ENCODE data around the gene AKAP11.

Gene AKAP11

DNA sequence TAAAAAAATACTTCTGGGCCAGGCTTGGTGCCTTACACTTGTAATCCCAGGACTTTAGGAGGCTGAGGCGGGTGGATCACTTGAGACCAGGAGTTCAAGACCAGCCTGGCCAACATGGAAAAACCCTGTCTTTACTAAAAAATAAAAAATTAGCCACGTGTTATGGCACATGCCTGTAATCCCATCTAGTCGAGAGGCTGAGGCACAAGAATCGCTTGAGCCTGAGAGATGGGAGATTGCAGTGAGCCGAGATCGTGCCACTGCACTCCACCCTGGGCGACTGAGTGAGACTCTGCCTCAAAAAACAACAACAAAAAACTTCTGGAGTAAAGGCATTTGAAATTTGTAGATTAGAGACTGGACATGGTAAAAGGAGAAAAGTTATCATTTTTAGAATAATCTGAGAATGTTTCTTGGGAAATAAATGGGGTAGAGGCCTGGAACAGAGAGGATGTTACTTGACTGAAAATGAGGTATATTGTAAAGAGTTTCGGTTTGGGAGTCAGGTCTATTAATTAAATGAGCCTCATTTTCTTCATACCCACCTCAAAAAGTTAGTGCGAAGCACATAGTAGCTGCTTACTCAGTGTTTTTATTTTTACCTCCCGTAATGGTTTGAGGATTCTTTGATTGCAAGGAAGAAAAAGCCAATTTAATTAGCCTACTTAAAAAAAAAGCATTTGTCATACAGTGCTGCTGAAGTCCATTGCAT, 2.6 kb downstream of the AKAP11 start:
- H3K4me3 ChIP-seq (ENCODE audit: low read depth in 1 of 2, low read length in 2 of 2) = no peak overlapping the region
- no peaks in the 10 kb centered on the region for H3K9me3 ChIP-seq (ENCODE audit: control insufficient read depth in 1 of 2, low read length in 2 of 2)
- no peaks in the 10 kb centered on the region for H3K27me3 ChIP-seq (ENCODE audit: low read depth, low read length)
- H3K27ac ChIP-seq (ENCODE audit: low read length) = no peak overlapping the region
- H3K4me1 ChIP-seq (ENCODE audit: control insufficient read depth in 1 of 2, insufficient read depth in 2 of 2, low read length in 2 of 2) = peaks cover 7 to 16% of the 10 kb centered on the region in 2 donors
- H3K36me3 ChIP-seq (ENCODE audit: control insufficient read depth in 1 of 2, insufficient read depth in 2 of 2, low read length in 2 of 2) = no peaks in the 10 kb centered on the region

DNA sequence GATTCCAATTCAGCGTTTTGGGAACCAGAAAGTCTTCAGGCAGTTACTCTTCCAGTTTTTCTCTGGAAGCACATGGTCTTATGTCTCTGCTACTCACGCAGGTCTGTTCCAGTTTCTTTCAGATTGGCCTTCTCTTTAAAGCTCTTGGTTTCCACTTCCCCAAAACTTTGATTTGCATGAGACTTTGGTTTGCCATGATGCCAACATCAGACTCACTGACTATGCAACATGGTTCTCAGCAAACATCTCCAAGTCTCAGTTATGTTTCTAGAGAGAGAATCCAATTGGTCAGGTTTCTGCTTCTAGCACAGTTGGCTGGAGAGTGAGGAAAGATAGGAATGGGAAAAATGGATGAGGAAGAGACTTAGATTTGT, 3.1 kb downstream of the AKAP11 start:
- no peaks in the 10 kb centered on the region for H3K36me3 ChIP-seq (ENCODE audit: control insufficient read depth in 1 of 2, insufficient read depth in 2 of 2, low read length in 2 of 2)
- no peaks in the 10 kb centered on the region for H3K9me3 ChIP-seq (ENCODE audit: control insufficient read depth in 1 of 2, low read length in 2 of 2)
- no peak overlapping the region for H3K4me3 ChIP-seq (ENCODE audit: low read depth in 1 of 2, low read length in 2 of 2)
- peaks cover 12 to 19% of the 10 kb centered on the region in 2 donors for H3K4me1 ChIP-seq (ENCODE audit: control insufficient read depth in 1 of 2, insufficient read depth in 2 of 2, low read length in 2 of 2)
- H3K27ac ChIP-seq (ENCODE audit: low read length) = no peak overlapping the region
- no peaks in the 10 kb centered on the region for H3K27me3 ChIP-seq (ENCODE audit: low read depth, low read length)

DNA sequence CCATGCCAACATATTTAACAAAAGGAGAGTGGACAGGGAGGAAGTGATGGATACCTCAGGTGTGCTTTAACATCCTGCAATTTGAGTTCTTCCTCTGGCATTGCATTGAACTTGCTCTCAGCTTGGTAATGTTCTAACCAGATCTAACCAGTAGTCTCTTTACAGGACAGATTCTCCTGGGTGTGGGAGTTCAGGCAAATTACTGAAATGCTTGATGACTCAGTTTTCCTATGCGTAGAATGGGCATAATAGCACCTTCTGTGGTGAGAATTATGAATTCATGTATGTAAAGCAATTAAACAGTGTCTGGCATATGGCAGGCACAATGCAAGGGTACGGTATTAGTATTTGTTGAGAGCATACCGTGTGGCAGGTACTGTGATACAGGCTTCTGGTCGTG, 3.6 kb downstream of the AKAP11 start:
- Histone ChIP-seq H3K36me3 (ENCODE audit: control insufficient read depth in 1 of 2, insufficient read depth in 2 of 2, low read length in 2 of 2) (no peaks in the 10 kb centered on the region), H3K4me3 (ENCODE audit: low read depth in 1 of 2, low read length in 2 of 2) (no peak overlapping the region), H3K9me3 (ENCODE audit: control insufficient read depth in 1 of 2, low read length in 2 of 2) (no peaks in the 10 kb centered on the region), H3K27ac (ENCODE audit: low read length) (no peak overlapping the region), H3K27me3 (ENCODE audit: low read depth, low read length) (no peaks in the 10 kb centered on the region), H3K4me1 (ENCODE audit: control insufficient read depth in 1 of 2, insufficient read depth in 2 of 2, low read length in 2 of 2) (peaks cover 12 to 20% of the 10 kb centered on the region in 2 donors)

DNA sequence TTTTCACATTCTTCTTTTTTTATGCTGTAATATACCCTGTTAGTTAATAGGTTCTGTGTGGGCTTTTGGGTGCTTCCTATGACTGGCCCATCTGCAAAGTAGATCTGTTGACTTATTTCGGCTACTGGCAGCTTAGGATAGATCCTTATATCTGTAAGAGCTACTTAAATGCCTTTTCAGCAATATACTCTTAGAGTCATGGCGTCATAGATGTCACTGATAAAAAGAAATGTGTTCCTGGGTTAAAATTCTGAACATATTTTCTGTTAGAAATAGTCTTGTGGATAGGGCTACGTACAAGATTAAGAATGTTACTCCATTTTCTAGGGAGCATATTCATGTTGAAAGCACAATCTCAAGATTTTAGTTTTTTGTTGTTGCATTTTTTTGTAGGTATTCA, 4.7 kb downstream of the AKAP11 start:
- no peak overlapping the region for H3K27ac ChIP-seq (ENCODE audit: low read length)
- H3K27me3 ChIP-seq (ENCODE audit: low read depth, low read length) = no peaks in the 10 kb centered on the region
- no peaks in the 10 kb centered on the region for H3K9me3 ChIP-seq (ENCODE audit: control insufficient read depth in 1 of 2, low read length in 2 of 2)
- no peak overlapping the region for H3K4me3 ChIP-seq (ENCODE audit: low read depth in 1 of 2, low read length in 2 of 2)
- no peaks in the 10 kb centered on the region for H3K36me3 ChIP-seq (ENCODE audit: control insufficient read depth in 1 of 2, insufficient read depth in 2 of 2, low read length in 2 of 2)
- H3K4me1 ChIP-seq (ENCODE audit: control insufficient read depth in 1 of 2, insufficient read depth in 2 of 2, low read length in 2 of 2) = peaks cover 12 to 20% of the 10 kb centered on the region in 2 donors

DNA sequence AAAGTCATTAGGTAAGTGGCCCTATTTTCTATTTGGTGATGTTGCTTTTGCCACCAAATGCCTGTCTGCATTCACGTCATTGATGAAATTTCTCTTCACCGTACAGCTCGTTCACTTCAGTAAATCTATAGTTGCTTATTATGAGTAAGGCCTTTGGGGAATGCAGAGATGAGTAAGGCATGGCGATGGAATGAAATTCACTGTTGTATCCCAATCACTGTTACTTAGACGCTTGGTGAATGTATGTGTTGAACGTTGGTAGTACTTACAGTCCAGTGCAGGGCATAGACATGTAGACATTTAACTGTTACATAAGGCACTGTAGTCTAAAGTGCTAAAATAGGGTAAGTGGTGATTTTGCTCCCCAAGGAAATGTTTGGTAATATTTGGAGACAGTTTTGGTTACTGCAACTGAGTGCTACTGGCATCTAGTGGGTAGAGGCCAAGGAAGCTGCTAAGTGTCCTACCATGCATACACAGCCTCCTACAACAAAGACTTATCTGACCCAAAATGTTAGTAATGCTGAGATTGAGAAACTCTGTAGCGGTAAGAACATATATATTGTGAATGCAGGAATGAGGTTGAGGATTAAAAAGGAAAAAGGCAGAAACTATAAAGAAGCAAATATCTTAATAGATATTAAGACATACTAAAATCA, 5.8 kb downstream of the AKAP11 start:
- Histone ChIP-seq H3K4me1 (ENCODE audit: control insufficient read depth in 1 of 2, insufficient read depth in 2 of 2, low read length in 2 of 2) (peaks cover 12 to 20% of the 10 kb centered on the region in 2 donors), H3K27ac (ENCODE audit: low read length) (no peak overlapping the region), H3K36me3 (ENCODE audit: control insufficient read depth in 1 of 2, insufficient read depth in 2 of 2, low read length in 2 of 2) (no peaks in the 10 kb centered on the region), H3K27me3 (ENCODE audit: low read depth, low read length) (no peaks in the 10 kb centered on the region), H3K4me3 (ENCODE audit: low read depth in 1 of 2, low read length in 2 of 2) (no peak overlapping the region), H3K9me3 (ENCODE audit: control insufficient read depth in 1 of 2, low read length in 2 of 2) (no peaks in the 10 kb centered on the region)

DNA sequence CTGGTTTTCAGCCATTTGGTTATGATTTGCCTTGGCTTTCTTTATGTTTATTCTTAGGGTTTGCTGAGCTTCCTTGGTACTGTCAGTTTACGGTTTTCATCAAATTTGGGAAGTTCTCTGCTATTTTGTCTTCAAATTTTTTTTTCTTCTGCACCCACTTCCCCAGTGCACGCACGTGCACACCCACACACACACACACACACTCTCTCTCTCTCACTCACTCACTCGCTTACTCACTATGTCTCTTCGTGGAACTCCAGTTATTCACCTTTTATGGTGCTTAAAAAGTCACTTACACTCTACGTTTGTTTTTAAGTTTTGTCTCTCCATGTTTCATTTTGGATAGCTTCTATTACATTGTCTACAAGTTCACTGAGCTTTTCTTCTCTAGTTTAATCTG, 7.1 kb downstream of the AKAP11 start:
- H3K4me3 ChIP-seq (ENCODE audit: low read depth in 1 of 2, low read length in 2 of 2) = no peak overlapping the region
- H3K4me1 ChIP-seq (ENCODE audit: control insufficient read depth in 1 of 2, insufficient read depth in 2 of 2, low read length in 2 of 2) = peaks cover 12 to 16% of the 10 kb centered on the region in 2 donors
- H3K9me3 ChIP-seq (ENCODE audit: control insufficient read depth in 1 of 2, low read length in 2 of 2) = no peaks in the 10 kb centered on the region
- H3K27ac ChIP-seq (ENCODE audit: low read length) = no peak overlapping the region
- H3K36me3 ChIP-seq (ENCODE audit: control insufficient read depth in 1 of 2, insufficient read depth in 2 of 2, low read length in 2 of 2) = no peaks in the 10 kb centered on the region
- no peaks in the 10 kb centered on the region for H3K27me3 ChIP-seq (ENCODE audit: low read depth, low read length)

DNA sequence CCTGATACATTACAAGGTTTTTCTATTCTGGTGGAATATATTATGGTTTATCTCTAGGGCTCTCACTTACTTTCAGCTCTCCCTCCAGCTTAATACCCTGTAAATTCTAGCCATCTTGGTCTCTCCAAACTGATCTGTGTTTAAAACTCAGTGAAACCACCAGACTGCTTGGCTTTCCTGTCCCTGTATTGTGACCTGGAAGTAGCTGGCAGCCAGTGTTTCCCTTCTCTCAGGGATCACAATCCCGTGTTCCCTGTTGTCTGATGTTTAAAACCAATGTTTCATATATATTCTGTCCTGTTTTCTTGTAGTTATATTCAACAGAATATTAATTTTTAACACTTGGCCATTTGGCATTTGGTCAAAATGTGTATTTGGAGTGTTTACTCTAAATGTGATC, 8.0 kb downstream of the AKAP11 start:
- Histone ChIP-seq H3K36me3 (ENCODE audit: control insufficient read depth in 1 of 2, insufficient read depth in 2 of 2, low read length in 2 of 2) (no peaks in the 10 kb centered on the region), H3K27me3 (ENCODE audit: low read depth, low read length) (no peaks in the 10 kb centered on the region), H3K27ac (ENCODE audit: low read length) (no peak overlapping the region), H3K4me1 (ENCODE audit: control insufficient read depth in 1 of 2, insufficient read depth in 2 of 2, low read length in 2 of 2) (peaks cover 9 to 14% of the 10 kb centered on the region in 2 donors), H3K4me3 (ENCODE audit: low read depth in 1 of 2, low read length in 2 of 2) (no peak overlapping the region), H3K9me3 (ENCODE audit: control insufficient read depth in 1 of 2, low read length in 2 of 2) (no peaks in the 10 kb centered on the region)

DNA sequence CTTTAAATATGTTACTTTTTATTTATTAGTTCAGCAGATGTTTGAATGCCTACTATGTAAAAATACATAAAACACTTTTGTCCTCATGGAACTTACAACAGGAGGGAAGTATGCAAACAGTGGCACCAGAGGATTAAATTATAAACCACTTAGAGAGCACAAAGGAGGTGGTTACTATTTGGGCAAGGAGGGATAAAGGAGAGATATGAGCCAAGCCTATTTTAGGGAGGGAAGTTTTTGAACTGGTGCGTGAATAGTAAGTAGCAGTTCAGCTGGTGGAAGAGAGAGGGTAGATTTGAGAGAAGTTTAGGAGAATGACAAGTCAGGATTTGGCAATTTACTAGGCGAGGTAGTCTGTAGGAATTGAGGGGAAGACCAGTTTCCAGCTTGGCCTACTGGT, 8.6 kb downstream of the AKAP11 start:
- H3K27me3 ChIP-seq (ENCODE audit: low read depth, low read length) = no peaks in the 10 kb centered on the region
- H3K4me1 ChIP-seq (ENCODE audit: control insufficient read depth in 1 of 2, insufficient read depth in 2 of 2, low read length in 2 of 2) = peaks cover 6 to 14% of the 10 kb centered on the region in 2 donors
- H3K4me3 ChIP-seq (ENCODE audit: low read depth in 1 of 2, low read length in 2 of 2) = no peak overlapping the region
- no peaks in the 10 kb centered on the region for H3K36me3 ChIP-seq (ENCODE audit: control insufficient read depth in 1 of 2, insufficient read depth in 2 of 2, low read length in 2 of 2)
- H3K9me3 ChIP-seq (ENCODE audit: control insufficient read depth in 1 of 2, low read length in 2 of 2) = no peaks in the 10 kb centered on the region
- H3K27ac ChIP-seq (ENCODE audit: low read length) = no peak overlapping the region

DNA sequence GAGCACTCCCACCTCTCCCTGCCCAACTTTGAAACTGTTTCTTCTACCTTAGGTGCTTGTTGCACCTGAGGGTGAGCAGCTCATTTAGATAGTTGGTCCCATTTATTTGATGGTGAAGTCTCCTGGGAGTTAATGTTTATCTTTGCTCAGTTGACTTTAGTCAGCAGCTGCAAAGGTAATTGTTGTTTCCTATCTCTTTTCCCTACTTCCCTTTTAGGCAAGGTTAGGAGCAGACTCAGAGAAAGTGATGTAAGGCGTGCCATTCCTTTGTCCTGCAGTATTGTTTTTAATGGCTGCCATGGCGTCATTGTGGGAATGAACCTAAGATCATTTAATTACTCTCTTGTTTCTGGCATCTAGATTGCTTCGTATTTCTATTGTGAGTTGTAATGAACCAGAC, 11.6 kb downstream of the AKAP11 start:
- Histone ChIP-seq H3K9me3 (ENCODE audit: control insufficient read depth in 1 of 2, low read length in 2 of 2) (no peaks in the 10 kb centered on the region), H3K27me3 (ENCODE audit: low read depth, low read length) (no peaks in the 10 kb centered on the region), H3K4me3 (ENCODE audit: low read depth in 1 of 2, low read length in 2 of 2) (no peak overlapping the region), H3K27ac (ENCODE audit: low read length) (no peak overlapping the region), H3K4me1 (ENCODE audit: control insufficient read depth in 1 of 2, insufficient read depth in 2 of 2, low read length in 2 of 2) (peaks cover 6 to 14% of the 10 kb centered on the region in 2 donors), H3K36me3 (ENCODE audit: control insufficient read depth in 1 of 2, insufficient read depth in 2 of 2, low read length in 2 of 2) (peaks cover 4 to 16% of the 10 kb centered on the region in 2 donors)

DNA sequence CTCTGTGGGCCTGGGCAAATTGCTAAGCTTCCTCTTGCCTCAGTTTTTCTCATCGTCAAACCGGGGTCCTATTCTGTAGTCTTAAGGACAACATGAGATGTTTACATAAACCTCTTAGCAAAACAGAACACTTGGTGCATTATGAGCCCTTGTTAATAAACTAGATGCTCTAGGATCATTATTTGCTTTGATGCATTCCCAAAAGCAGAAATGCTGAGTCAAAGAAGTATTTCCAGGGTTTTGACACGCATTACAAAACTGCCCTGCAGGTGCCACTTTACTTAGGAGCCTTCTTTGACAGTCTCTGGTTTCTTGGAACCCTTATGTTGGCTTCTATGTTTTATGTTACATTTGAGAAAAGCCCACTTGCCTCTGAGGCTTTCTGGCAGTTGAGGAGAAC, 12.1 kb downstream of the AKAP11 start:
- H3K27ac ChIP-seq (ENCODE audit: low read length) = no peak overlapping the region
- peaks cover 6 to 14% of the 10 kb centered on the region in 2 donors for H3K4me1 ChIP-seq (ENCODE audit: control insufficient read depth in 1 of 2, insufficient read depth in 2 of 2, low read length in 2 of 2)

DNA sequence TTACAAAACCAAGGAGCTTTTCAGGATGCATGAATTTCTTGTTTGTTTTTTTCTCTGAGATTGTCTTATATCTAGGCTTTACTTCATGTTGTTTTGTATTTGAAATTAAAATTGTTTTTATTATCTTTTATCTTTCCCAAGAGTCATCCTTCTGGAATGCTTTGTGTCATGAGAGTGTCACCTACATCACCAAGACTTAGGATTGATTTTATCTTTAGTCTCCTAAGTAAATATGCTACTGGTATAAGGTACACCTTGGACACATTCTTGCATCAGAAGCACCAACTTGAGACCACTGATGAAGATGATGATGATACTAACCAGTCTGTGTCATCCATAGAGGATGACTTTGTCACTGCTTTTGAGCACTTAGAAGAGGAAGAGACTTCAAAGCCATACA, 26.4 kb downstream of the AKAP11 start:
- no peaks in the 10 kb centered on the region for H3K4me1 ChIP-seq (ENCODE audit: control insufficient read depth in 1 of 2, insufficient read depth in 2 of 2, low read length in 2 of 2)
- H3K4me3 ChIP-seq (ENCODE audit: low read depth in 1 of 2, low read length in 2 of 2) = no peak overlapping the region
- H3K36me3 ChIP-seq (ENCODE audit: control insufficient read depth in 1 of 2, insufficient read depth in 2 of 2, low read length in 2 of 2) = peaks cover 58 to 59% of the 10 kb centered on the region in 2 donors
- H3K27me3 ChIP-seq (ENCODE audit: low read depth, low read length) = no peaks in the 10 kb centered on the region
- no peaks in the 10 kb centered on the region for H3K9me3 ChIP-seq (ENCODE audit: control insufficient read depth in 1 of 2, low read length in 2 of 2)
- H3K27ac ChIP-seq (ENCODE audit: low read length) = no peak overlapping the region

More for the DNA sequence above, 12.1 kb downstream of the AKAP11 start:
- H3K36me3 ChIP-seq (ENCODE audit: control insufficient read depth in 1 of 2, insufficient read depth in 2 of 2, low read length in 2 of 2) = peaks cover 9 to 21% of the 10 kb centered on the region in 2 donors
- H3K9me3 ChIP-seq (ENCODE audit: control insufficient read depth in 1 of 2, low read length in 2 of 2) = no peaks in the 10 kb centered on the region
- H3K4me3 ChIP-seq (ENCODE audit: low read depth in 1 of 2, low read length in 2 of 2) = no peak overlapping the region
- H3K27me3 ChIP-seq (ENCODE audit: low read depth, low read length) = no peaks in the 10 kb centered on the region

Data from muscle layer of duodenum (tissue), 2 donors.